ENCODE measurements around the gene GPS1. TPM values are rescaled to one million over a fixed set of nuclear protein-coding genes. Genes with fewer than 3 reads are reported as not detected.

Gene GPS1
- total and polyA plus RNA-seq, 9 of the 15 experiments (the other 6 are each of a cell fraction or from before 2014, with no cell fraction given): 3.1 to 167 (median 69.9) TPM

DNA sequence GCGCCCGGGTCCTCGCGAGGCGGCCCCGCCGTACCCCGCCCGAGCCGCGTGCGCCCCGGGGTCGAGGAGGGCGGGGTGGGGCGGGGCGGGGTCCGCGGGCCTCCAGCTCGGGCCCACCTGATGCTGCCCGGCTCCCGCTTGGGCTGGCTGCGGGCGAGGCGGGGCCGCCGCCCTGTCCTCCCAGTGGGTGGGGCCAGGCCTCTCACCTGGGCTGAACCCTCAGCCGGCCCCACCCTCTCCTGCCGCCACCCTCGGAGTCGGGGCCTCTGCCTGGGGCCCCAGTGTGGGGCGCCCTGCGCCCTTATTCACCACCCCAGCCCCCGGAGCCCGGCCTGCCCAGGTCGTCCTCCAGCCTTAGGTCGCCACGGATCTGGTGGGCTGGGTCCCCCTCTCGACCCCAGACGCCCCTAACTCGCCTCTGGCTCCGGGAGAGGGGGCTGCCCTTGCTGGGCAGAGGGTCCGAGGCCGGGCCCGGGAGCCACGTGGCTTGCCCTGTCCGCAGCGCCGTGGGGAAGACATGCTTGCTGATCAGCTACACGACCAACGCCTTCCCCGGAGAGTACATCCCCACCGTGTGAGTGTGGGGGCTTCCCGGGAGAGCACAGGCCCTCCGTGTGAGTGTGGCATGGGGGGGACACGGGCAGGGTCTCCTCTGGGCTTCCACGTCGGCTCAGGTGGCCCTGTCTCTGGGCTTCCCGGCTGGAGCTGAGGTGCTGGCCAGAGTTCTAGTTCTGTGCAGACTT is 19.6 kb upstream of the GPS1 start (continued):
- TF ChIP-seq, protein P1, sequence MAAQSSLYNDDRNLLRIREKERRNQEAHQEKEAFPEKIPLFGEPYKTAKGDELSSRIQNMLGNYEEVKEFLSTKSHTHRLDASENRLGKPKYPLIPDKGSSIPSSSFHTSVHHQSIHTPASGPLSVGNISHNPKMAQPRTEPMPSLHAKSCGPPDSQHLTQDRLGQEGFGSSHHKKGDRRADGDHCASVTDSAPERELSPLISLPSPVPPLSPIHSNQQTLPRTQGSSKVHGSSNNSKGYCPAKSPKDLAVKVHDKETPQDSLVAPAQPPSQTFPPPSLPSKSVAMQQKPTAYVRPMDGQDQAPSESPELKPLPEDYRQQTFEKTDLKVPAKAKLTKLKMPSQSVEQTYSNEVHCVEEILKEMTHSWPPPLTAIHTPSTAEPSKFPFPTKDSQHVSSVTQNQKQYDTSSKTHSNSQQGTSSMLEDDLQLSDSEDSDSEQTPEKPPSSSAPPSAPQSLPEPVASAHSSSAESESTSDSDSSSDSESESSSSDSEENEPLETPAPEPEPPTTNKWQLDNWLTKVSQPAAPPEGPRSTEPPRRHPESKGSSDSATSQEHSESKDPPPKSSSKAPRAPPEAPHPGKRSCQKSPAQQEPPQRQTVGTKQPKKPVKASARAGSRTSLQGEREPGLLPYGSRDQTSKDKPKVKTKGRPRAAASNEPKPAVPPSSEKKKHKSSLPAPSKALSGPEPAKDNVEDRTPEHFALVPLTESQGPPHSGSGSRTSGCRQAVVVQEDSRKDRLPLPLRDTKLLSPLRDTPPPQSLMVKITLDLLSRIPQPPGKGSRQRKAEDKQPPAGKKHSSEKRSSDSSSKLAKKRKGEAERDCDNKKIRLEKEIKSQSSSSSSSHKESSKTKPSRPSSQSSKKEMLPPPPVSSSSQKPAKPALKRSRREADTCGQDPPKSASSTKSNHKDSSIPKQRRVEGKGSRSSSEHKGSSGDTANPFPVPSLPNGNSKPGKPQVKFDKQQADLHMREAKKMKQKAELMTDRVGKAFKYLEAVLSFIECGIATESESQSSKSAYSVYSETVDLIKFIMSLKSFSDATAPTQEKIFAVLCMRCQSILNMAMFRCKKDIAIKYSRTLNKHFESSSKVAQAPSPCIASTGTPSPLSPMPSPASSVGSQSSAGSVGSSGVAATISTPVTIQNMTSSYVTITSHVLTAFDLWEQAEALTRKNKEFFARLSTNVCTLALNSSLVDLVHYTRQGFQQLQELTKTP (IDR thresholded peaks at IDR 0.05; ENCODE audit: low read depth in 1 of 2, partially characterized antibody in 2 of 2): no peak
- TF ChIP-seq MAFK (IDR thresholded peaks at IDR 0.05; ENCODE audit: low read length): no peak
- 0 out of 2 replicates have a peak, but pooled peaks have one; percentile 32 for TF ChIP-seq GABPB1 (CRISPR knock-in tag; IDR thresholded peaks at IDR 0.05)
- 0 out of 2 replicates have a peak, but pooled peaks have one; percentile 32 for TF ChIP-seq ZKSCAN1 (IDR thresholded peaks at IDR 0.05; ENCODE audit: low read depth, low read length)
- no peak for TF ChIP-seq ZFP1 (CRISPR knock-in tag; IDR thresholded peaks at IDR 0.05)
- no peak for TF ChIP-seq ILF3 (IDR thresholded peaks at IDR 0.05; ENCODE audit: borderline replicate concordance)
- peak; percentile 53 for TF ChIP-seq PHF20 (IDR thresholded peaks at IDR 0.05; ENCODE audit: partially characterized antibody)
- TF ChIP-seq PYGO2 (tag; IDR thresholded peaks at IDR 0.05): no peak
- no peak for TF ChIP-seq KDM4B (IDR thresholded peaks at IDR 0.05; ENCODE audit: borderline replicate concordance in 2 of 2, low read depth in 1 of 2)
- TF ChIP-seq NR1H2 (CRISPR knock-in tag; IDR thresholded peaks at IDR 0.05): no peak
- TF ChIP-seq YY1 (IDR thresholded peaks at IDR 0.05; ENCODE audit: borderline replicate concordance in 1 of 3, control insufficient read depth in 1 of 3, extremely low read depth in 1 of 3, insufficient read depth in 3 of 3, insufficient read length in 1 of 3, insufficient replicate concordance in 2 of 3, low read depth in 1 of 3, low read length in 2 of 3): no peak
- TF ChIP-seq, protein P2, sequence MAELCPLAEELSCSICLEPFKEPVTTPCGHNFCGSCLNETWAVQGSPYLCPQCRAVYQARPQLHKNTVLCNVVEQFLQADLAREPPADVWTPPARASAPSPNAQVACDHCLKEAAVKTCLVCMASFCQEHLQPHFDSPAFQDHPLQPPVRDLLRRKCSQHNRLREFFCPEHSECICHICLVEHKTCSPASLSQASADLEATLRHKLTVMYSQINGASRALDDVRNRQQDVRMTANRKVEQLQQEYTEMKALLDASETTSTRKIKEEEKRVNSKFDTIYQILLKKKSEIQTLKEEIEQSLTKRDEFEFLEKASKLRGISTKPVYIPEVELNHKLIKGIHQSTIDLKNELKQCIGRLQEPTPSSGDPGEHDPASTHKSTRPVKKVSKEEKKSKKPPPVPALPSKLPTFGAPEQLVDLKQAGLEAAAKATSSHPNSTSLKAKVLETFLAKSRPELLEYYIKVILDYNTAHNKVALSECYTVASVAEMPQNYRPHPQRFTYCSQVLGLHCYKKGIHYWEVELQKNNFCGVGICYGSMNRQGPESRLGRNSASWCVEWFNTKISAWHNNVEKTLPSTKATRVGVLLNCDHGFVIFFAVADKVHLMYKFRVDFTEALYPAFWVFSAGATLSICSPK (IDR thresholded peaks at IDR 0.05; ENCODE audit: borderline replicate concordance): no peak
- no peak for TF ChIP-seq KHSRP (IDR thresholded peaks at IDR 0.05)
- TF ChIP-seq ZNF717 (CRISPR knock-in tag; IDR thresholded peaks at IDR 0.05): no peak
- TF ChIP-seq, protein P3, sequence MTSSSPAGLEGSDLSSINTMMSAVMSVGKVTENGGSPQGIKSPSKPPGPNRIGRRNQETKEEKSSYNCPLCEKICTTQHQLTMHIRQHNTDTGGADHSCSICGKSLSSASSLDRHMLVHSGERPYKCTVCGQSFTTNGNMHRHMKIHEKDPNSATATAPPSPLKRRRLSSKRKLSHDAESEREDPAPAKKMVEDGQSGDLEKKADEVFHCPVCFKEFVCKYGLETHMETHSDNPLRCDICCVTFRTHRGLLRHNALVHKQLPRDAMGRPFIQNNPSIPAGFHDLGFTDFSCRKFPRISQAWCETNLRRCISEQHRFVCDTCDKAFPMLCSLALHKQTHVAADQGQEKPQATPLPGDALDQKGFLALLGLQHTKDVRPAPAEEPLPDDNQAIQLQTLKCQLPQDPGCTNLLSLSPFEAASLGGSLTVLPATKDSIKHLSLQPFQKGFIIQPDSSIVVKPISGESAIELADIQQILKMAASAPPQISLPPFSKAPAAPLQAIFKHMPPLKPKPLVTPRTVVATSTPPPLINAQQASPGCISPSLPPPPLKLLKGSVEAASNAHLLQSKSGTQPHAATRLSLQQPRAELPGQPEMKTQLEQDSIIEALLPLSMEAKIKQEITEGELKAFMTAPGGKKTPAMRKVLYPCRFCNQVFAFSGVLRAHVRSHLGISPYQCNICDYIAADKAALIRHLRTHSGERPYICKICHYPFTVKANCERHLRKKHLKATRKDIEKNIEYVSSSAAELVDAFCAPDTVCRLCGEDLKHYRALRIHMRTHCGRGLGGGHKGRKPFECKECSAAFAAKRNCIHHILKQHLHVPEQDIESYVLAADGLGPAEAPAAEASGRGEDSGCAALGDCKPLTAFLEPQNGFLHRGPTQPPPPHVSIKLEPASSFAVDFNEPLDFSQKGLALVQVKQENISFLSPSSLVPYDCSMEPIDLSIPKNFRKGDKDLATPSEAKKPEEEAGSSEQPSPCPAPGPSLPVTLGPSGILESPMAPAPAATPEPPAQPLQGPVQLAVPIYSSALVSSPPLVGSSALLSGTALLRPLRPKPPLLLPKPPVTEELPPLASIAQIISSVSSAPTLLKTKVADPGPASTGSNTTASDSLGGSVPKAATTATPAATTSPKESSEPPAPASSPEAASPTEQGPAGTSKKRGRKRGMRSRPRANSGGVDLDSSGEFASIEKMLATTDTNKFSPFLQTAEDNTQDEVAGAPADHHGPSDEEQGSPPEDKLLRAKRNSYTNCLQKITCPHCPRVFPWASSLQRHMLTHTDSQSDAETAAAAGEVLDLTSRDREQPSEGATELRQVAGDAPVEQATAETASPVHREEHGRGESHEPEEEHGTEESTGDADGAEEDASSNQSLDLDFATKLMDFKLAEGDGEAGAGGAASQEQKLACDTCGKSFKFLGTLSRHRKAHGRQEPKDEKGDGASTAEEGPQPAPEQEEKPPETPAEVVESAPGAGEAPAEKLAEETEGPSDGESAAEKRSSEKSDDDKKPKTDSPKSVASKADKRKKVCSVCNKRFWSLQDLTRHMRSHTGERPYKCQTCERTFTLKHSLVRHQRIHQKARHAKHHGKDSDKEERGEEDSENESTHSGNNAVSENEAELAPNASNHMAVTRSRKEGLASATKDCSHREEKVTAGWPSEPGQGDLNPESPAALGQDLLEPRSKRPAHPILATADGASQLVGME (CRISPR knock-in tag; IDR thresholded peaks at IDR 0.05): no peak
- TF ChIP-seq ARNT (IDR thresholded peaks at IDR 0.05): no peak

Measured in K562 (cell line).